Colonic mucosa (tissue), 4 donors: ENCODE measurements around the gene ATXN1. TPM values are rescaled to one million over a fixed set of nuclear protein-coding genes. Genes with fewer than 3 reads are reported as not detected.

Source experiments
- DNase-seq: peaks from one replicate; pipeline ENCODE4 v3.0.0-alpha.2; 2020
- H3K27ac ChIP-seq: fragments of 200-600 bp; one replicate; pipeline ENCODE4 v1.8.0; 2021
- H3K27me3 ChIP-seq: fragments of 200-600 bp; one replicate; pipeline ENCODE4 v1.8.0; 2021
- H3K36me3 ChIP-seq: fragments of 200-600 bp; one replicate; pipeline ENCODE4 v1.8.0; 2021
- H3K4me1 ChIP-seq: fragments of 200-600 bp; one replicate; pipeline ENCODE4 v1.8.0; 2021; ENCODE audit warnings: mild to moderate bottlenecking
- H3K4me3 ChIP-seq: fragments of 200-600 bp; one replicate; pipeline ENCODE4 v1.8.0; 2021
- H3K9ac ChIP-seq, 2 donors: one replicate each; pipeline ENCODE4 v1.7.0; 2013; ENCODE audit warnings: control low read depth in 2 of 2, low read depth in 2 of 2, low read length in 2 of 2
- H3K9me3 ChIP-seq: fragments of 200-600 bp; one replicate; pipeline ENCODE4 v1.8.0; 2021
- CTCF ChIP-seq: fragments of 200-600 bp; IDR thresholded peaks from one replicate; pipeline ENCODE4 v1.8.0; 2022; ENCODE audit warnings: antibody characterized with exemption, mild to moderate bottlenecking
- intact Hi-C: fragments of 100-400 bp; cut with DNase I; formaldehyde crosslinking; loops from one replicate; pipeline ENCODE4 v1.14.1; 2022
- total RNA-seq, 2 donors: library from RNA; stranded (reverse); fragmentation: NEBNext Ultra II Directional in 1 of 2; extraction: Animal tissue kit (Norgen Biotek cat#: 25700) in 1 of 2; gene quantifications; one replicate each; pipeline ENCODE4 v1.2.1, GENCODE V29; 2021
- donor health status: healthy.
- donor health status: DM: no; HTN: no; CAD: no.
- donor health status: DM: no; HTN: no; CAD: no.

Gene ATXN1
- total RNA-seq, 2 donors from 2014 or later: 24.5 to 41.9 TPM

- intact Hi-C loops: no loop called here
- no peak for DNase-seq
- Histone ChIP-seq H3K4me1 (no peaks in the 10 kb centered on the region), H3K27ac (no peak overlapping the region), H3K36me3 (no peaks in the 10 kb centered on the region), H3K4me3 (no peak overlapping the region), H3K9ac (no peak overlapping the region), H3K9me3 (no peaks in the 10 kb centered on the region), H3K27me3 (no peaks in the 10 kb centered on the region)
- TF ChIP-seq CTCF: no peak
These were observed 152.8 kb downstream of the ATXN1 start for GRCh38 chr6:16608444-16608843.

GRCh38 chr6:16602035-16602434 lies 159.2 kb downstream of the ATXN1 start:
- DNase-seq: no peak
- H3K9ac ChIP-seq: no peak overlapping the region
- H3K4me1 ChIP-seq: no peaks in the 10 kb centered on the region
- intact Hi-C loops: no loop called here
- H3K27ac ChIP-seq: no peak overlapping the region
- TF ChIP-seq CTCF: no peak
- H3K4me3 ChIP-seq: no peak overlapping the region
- no peaks in the 10 kb centered on the region for H3K9me3 ChIP-seq
- no peaks in the 10 kb centered on the region for H3K27me3 ChIP-seq
- H3K36me3 ChIP-seq: no peaks in the 10 kb centered on the region

GRCh38 chr6:16600701-16601100 lies 160.6 kb downstream of the ATXN1 start:
- TF ChIP-seq CTCF: no peak
- no peaks in the 10 kb centered on the region for H3K36me3 ChIP-seq
- no peaks in the 10 kb centered on the region for H3K9me3 ChIP-seq
- H3K9ac ChIP-seq: no peak overlapping the region
- H3K4me3 ChIP-seq: no peak overlapping the region
- H3K27me3 ChIP-seq: no peaks in the 10 kb centered on the region
- H3K4me1 ChIP-seq: no peaks in the 10 kb centered on the region
- intact Hi-C loops: no loop called here
- H3K27ac ChIP-seq: no peak overlapping the region
- no peak for DNase-seq

GRCh38 chr6:16600026-16600425 lies 161.2 kb downstream of the ATXN1 start:
- Histone ChIP-seq H3K4me3 (no peak overlapping the region), H3K4me1 (no peaks in the 10 kb centered on the region), H3K36me3 (no peaks in the 10 kb centered on the region), H3K27me3 (no peaks in the 10 kb centered on the region), H3K9me3 (no peaks in the 10 kb centered on the region), H3K9ac (no peak overlapping the region), H3K27ac (no peak overlapping the region)
- intact Hi-C loops: no loop called here
- DNase-seq: no peak
- no peak for TF ChIP-seq CTCF

- Histone ChIP-seq H3K9ac (no peak overlapping the region), H3K9me3 (no peaks in the 10 kb centered on the region), H3K4me3 (no peak overlapping the region), H3K36me3 (no peaks in the 10 kb centered on the region), H3K27ac (no peak overlapping the region), H3K27me3 (no peaks in the 10 kb centered on the region), H3K4me1 (no peaks in the 10 kb centered on the region)
- no peak for TF ChIP-seq CTCF
- intact Hi-C loops: no loop called here
- DNase-seq: no peak
These were observed 164.5 kb downstream of the ATXN1 start for GRCh38 chr6:16596616-16597331.
